ENCODE measurements around the gene TAOK1.
"Not testable (repeated sequence)": the region's sequence is repeated elsewhere in the genome, so short reads cannot be mapped to it uniquely, and the experiment has no call there.

The TAOK1 gene

DNA sequence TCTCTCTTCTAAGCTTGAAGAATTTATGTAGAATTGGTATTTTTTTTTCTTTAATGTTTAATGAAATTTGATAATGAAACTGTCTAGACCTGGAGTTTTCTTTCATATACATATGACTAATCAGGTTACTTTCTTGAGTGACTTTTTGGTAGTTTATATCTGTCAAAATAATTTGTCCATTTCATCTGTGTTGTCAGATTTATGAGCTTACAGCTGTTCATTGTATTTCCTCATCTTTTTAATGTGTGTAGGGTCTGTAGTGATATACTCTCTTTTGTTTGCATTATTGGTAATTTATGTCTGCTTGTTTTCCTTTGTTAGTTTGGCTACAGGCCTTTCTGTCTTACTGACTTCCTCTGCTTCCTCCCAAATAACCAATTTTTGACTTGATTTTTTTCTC lies 55.7 kb downstream of the TAOK1 start:
- H3K27ac ChIP-seq = no peak overlapping the region
- H3K4me2 ChIP-seq = no peak overlapping the region
- no peak overlapping the region for H3K4me3 ChIP-seq
- H3K27me3 ChIP-seq = no peaks in the 10 kb centered on the region
- TF ChIP-seq Cebpa-rat (IDR thresholded peaks at IDR 0.05) = no peak
- no peak overlapping the region for H3K9ac ChIP-seq
- peaks cover 23 to 61% (median 41%) of the 10 kb centered on the region in 11 experiments for H3K36me3 ChIP-seq
- no peaks in the 10 kb centered on the region for H3K9me3 ChIP-seq (replicated peaks in 1 of 11)
- peaks cover 62 to 100% (median 99%) of the 10 kb centered on the region in 11 experiments; a peak in 21 of 22 replicates for H4K20me1 ChIP-seq
- peaks cover 0 to 31% (median 8%) of the 10 kb centered on the region in 10 experiments; a peak in 11 of 20 replicates for H3K4me1 ChIP-seq

- Histone ChIP-seq H3K4me2 (no peak overlapping the region), H3K4me1 (peaks cover 0 to 26% (median 8%) of the 10 kb centered on the region in 10 experiments; a peak in 11 of 20 replicates), H3K27ac (no peak overlapping the region), H3K9me3 (replicated peaks in 1 of 11) (peaks cover 0 to 26% (median 21%) of the 10 kb centered on the region in 11 experiments; a peak in 19 of 22 replicates), H3K9ac (no peak overlapping the region; a peak in 1 of 22 replicates), H3K27me3 (no peaks in the 10 kb centered on the region), H4K20me1 (peaks cover 41 to 98% (median 70%) of the 10 kb centered on the region in 11 experiments; a peak in 21 of 22 replicates), H3K4me3 (no peak overlapping the region), H3K36me3 (peaks cover 50 to 71% (median 63%) of the 10 kb centered on the region in 11 experiments)
- TF ChIP-seq Cebpa-rat (IDR thresholded peaks at IDR 0.05) = no peak
Observed at GRCh38 chr17:29449865-29450671, 59.9 kb downstream of the TAOK1 start.

- peaks cover 0 to 16% (median 8%) of the 10 kb centered on the region in 10 experiments; a peak in 10 of 20 replicates for H3K4me1 ChIP-seq
- peaks cover 61 to 80% (median 75%) of the 10 kb centered on the region in 11 experiments for H3K36me3 ChIP-seq
- no peak overlapping the region for H3K27ac ChIP-seq
- H3K27me3 ChIP-seq = no peaks in the 10 kb centered on the region
- peaks cover 48 to 98% (median 70%) of the 10 kb centered on the region in 11 experiments; a peak in 21 of 22 replicates for H4K20me1 ChIP-seq
- no peak for TF ChIP-seq Cebpa-rat (IDR thresholded peaks at IDR 0.05)
- H3K9me3 ChIP-seq (replicated peaks in 1 of 11) = peaks cover 0 to 26% (median 21%) of the 10 kb centered on the region in 11 experiments; a peak in 19 of 22 replicates
- no peak overlapping the region for H3K4me3 ChIP-seq
- H3K4me2 ChIP-seq = no peak overlapping the region
- no peak overlapping the region for H3K9ac ChIP-seq
Observed at GRCh38 chr17:29451121-29451742, 61.1 kb downstream of the TAOK1 start.

DNA sequence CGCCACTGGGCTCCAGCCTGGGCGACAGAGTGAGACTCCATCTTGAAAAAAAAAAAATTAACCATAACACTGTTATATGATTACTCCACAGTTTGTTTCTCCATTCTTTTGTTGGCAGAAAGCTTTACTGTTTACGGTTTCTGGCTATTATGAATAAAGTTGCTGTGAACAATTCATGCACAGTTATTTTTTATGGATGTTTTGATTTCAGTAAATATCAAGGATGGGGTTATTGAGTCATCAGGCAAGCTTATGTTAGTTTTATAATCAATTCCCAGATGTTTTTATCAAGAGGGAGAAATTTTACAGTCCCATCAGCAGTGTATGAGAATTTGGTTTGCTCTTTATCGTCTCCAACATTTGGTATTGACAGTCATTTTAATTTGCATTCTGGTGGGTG lies 67.9 kb downstream of the TAOK1 start:
- peak overlapping the region in 3 of 11 experiments; percentile 25 to 69 (median 50); a peak in 4 of 22 replicates for H3K4me2 ChIP-seq
- no peak for TF ChIP-seq Cebpa-rat (IDR thresholded peaks at IDR 0.05)

GRCh38 chr17:29461483-29462206 lies 71.5 kb downstream of the TAOK1 start:
- Histone ChIP-seq H3K9ac (no peak overlapping the region), H3K4me2 (peak overlapping the region in 5 of 11 experiments; percentile 19 to 39 (median 23); a peak in 8 of 22 replicates), H3K27me3 (no peaks in the 10 kb centered on the region), H3K36me3 (peaks cover 57 to 96% (median 80%) of the 10 kb centered on the region in 11 experiments), H3K4me1 (peaks cover 11 to 34% (median 22%) of the 10 kb centered on the region in 10 experiments; a peak in 19 of 20 replicates), H3K27ac (no peak overlapping the region), H4K20me1 (peaks cover 22 to 99% (median 63%) of the 10 kb centered on the region in 11 experiments; a peak in 21 of 22 replicates), H3K4me3 (no peak overlapping the region), H3K9me3 (replicated peaks in 1 of 11) (no peaks in the 10 kb centered on the region)
- no peak for TF ChIP-seq Cebpa-rat (IDR thresholded peaks at IDR 0.05)

More for the DNA sequence above, 67.9 kb downstream of the TAOK1 start:
- Histone ChIP-seq H3K27ac (no peak overlapping the region), H3K9ac (no peak overlapping the region), H3K36me3 (peaks cover 58 to 97% (median 83%) of the 10 kb centered on the region in 11 experiments), H3K9me3 (replicated peaks in 1 of 11) (peaks cover 0 to 12% (median 11%) of the 10 kb centered on the region in 11 experiments; a peak in 19 of 22 replicates), H3K4me1 (peaks cover 11 to 34% (median 22%) of the 10 kb centered on the region in 10 experiments; a peak in 19 of 20 replicates), H3K27me3 (no peaks in the 10 kb centered on the region), H3K4me3 (no peak overlapping the region), H4K20me1 (peaks cover 31 to 99% (median 77%) of the 10 kb centered on the region in 11 experiments; a peak in 21 of 22 replicates)

DNA sequence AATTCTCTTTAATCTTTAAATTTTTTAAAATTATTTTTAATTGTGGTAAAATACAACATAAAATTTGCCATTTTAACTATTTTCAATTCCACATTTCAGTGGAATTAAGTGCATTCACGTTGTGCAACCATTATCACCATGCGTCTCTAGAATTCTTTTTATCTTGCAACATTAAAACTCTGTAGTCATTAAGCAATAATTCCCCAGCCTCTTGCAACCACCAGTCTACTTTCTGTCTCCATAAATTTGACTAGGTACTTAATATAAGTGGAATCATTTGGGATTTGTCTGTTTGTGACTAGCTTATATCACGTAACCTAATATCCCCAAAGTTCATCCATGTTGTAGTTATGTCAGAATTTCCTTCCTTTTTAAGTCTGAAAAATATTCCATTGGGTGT lies 79.1 kb downstream of the TAOK1 start:
- peaks cover 0 to 80% (median 5%) of the 10 kb centered on the region in 11 experiments; a peak in 12 of 22 replicates for H4K20me1 ChIP-seq
- H3K27ac ChIP-seq = no peak overlapping the region
- H3K9ac ChIP-seq = no peak overlapping the region
- no peaks in the 10 kb centered on the region for H3K9me3 ChIP-seq (replicated peaks in 1 of 11)
- H3K4me3 ChIP-seq = no peak overlapping the region
- H3K36me3 ChIP-seq = peaks cover 88 to 100% (median 98%) of the 10 kb centered on the region in 11 experiments
- no peak for TF ChIP-seq Cebpa-rat (IDR thresholded peaks at IDR 0.05)
- no peaks in the 10 kb centered on the region for H3K27me3 ChIP-seq
- no peak overlapping the region for H3K4me2 ChIP-seq
- H3K4me1 ChIP-seq = no peaks in the 10 kb centered on the region

GRCh38 chr17:29473437-29473836 lies 83.3 kb downstream of the TAOK1 start:
- H3K36me3 ChIP-seq = peaks cover 75 to 96% (median 91%) of the 10 kb centered on the region in 11 experiments

GRCh38 chr17:29474297-29474696 lies 84.1 kb downstream of the TAOK1 start:
- H4K20me1 ChIP-seq = peaks cover 0 to 85% (median 0%) of the 10 kb centered on the region in 11 experiments; a peak in 10 of 22 replicates
- H3K9me3 ChIP-seq (replicated peaks in 1 of 11) = no peaks in the 10 kb centered on the region
- H3K4me1 ChIP-seq = no peaks in the 10 kb centered on the region
- no peaks in the 10 kb centered on the region for H3K27me3 ChIP-seq
- no peak overlapping the region for H3K4me2 ChIP-seq
- no peak for TF ChIP-seq Cebpa-rat (IDR thresholded peaks at IDR 0.05)
- peaks cover 73 to 96% (median 90%) of the 10 kb centered on the region in 11 experiments for H3K36me3 ChIP-seq
- no peak overlapping the region for H3K4me3 ChIP-seq
- H3K27ac ChIP-seq = no peak overlapping the region
- H3K9ac ChIP-seq = no peak overlapping the region

More at GRCh38 chr17:29473437-29473836, 83.3 kb downstream of the TAOK1 start:
- H3K27me3 ChIP-seq; H3K27ac ChIP-seq; H3K4me3 ChIP-seq; H3K4me2 ChIP-seq; H3K9ac ChIP-seq; H3K4me1 ChIP-seq; H3K9me3 ChIP-seq (replicated peaks in 1 of 11): not testable (repeated sequence)
- peaks cover 0 to 85% (median 0%) of the 10 kb centered on the region in 11 experiments; a peak in 10 of 22 replicates for H4K20me1 ChIP-seq
- peak in 2 of 11 experiments; percentile 50 to 53; a peak in 2 of 22 replicates for TF ChIP-seq Cebpa-rat (IDR thresholded peaks at IDR 0.05)
